Heart left ventricle (tissue), 16 donors: ENCODE data around the gene IGDCC3. TPM values are rescaled to one million over a fixed set of nuclear protein-coding genes. Genes with fewer than 3 reads are reported as not detected.

ENCODE experiments used
- ATAC-seq, 4 donors: fragments of 200-7000 bp; cut with Tn5 transposase; one replicate each; pipeline ENCODE4 v1.9.1; 2020 to 2022; ENCODE audit warnings: moderate library complexity in 4 of 4, mild to moderate bottlenecking in 3 of 4, moderate number of reproducible peaks in 1 of 4
- DNase-seq, 5 donors: peaks; one replicate each; pipeline ENCODE4 v3.0.0-alpha.2; 2020
- H3K27ac ChIP-seq, 12 donors: fragments of 200-600 bp; sonication (generic) in 4 of 12; one replicate each; pipeline versions ENCODE4 v1.5.0 to v1.8.0; 2016 to 2022; ENCODE audit warnings: mild to moderate bottlenecking in 2 of 12
- H3K27me3 ChIP-seq, 9 donors: fragments of 200-600 bp; sonication (generic) in 2 of 9; one replicate each; pipeline versions ENCODE4 v1.5.1 to v1.8.0; 2016 to 2022; ENCODE audit warnings: mild to moderate bottlenecking in 3 of 9
- H3K36me3 ChIP-seq, 9 donors: fragments of 200-600 bp; sonication (generic) in 2 of 9; one replicate each; pipeline versions ENCODE4 v1.5.0 to v1.8.0; 2018 to 2022; ENCODE audit warnings: mild to moderate bottlenecking in 2 of 9
- H3K4me1 ChIP-seq, 12 donors: fragments of 200-600 bp; sonication (generic) in 4 of 12; one replicate each; pipeline versions ENCODE4 v1.5.0 to v1.8.0; 2016 to 2022; ENCODE audit warnings: mild to moderate bottlenecking in 3 of 12
- H3K4me3 ChIP-seq, 12 donors: fragments of 200-600 bp; sonication (generic) in 4 of 12; one replicate each; pipeline versions ENCODE4 v1.5.0 to v1.8.0; 2017 to 2022; ENCODE audit warnings: mild to moderate bottlenecking in 9 of 12, moderate library complexity in 4 of 12
- H3K9me3 ChIP-seq, 12 donors: fragments of 200-600 bp; sonication (generic) in 4 of 12; one replicate each; pipeline versions ENCODE4 v1.5.0 to v1.8.0; 2016 to 2022; ENCODE audit warnings: mild to moderate bottlenecking in 1 of 12
- POLR2A ChIP-seq, 2 donors: fragments of 450-650 bp; IDR thresholded peaks; one replicate each; pipeline ENCODE4 v1.6.1; 2017; ENCODE audit warnings: antibody characterized with exemption in 2 of 2, mild to moderate bottlenecking in 2 of 2, moderate library complexity in 2 of 2
- WGBS, 4 donors: extraction: QIAGEN DNeasy Blood & Tissue Kit in 2 of 4; methylation state at CpG; one replicate each; pipeline versions ENCODE4 v1.1.5 to v1.1.7; 2013 to 2018; 5-methylcytosine and 5-hydroxymethylcytosine counted together
- intact Hi-C, 10 donors: fragments of 100-400 bp; cut with DNase I; formaldehyde crosslinking; loops; one replicate each; pipeline versions ENCODE4 v1.11.1 to v1.14.2; 2022
- polyA plus RNA-seq, 2 donors: library from polyadenylated mRNA; stranded (reverse); fragments of 200-250 nt; gene quantifications; one replicate each; pipeline ENCODE4 v1.2.3, GENCODE V29; 2013
- total RNA-seq, 9 donors: library from RNA; depleted of rRNA in 2 of 9; stranded (reverse); fragments of >200 nt in 2 of 9; fragmentation: NEBNext Ultra II Directional in 3 of 9; extraction: Animal tissue kit (Norgen Biotek cat#: 25700) in 3 of 9; gene quantifications; one replicate each; pipeline versions ENCODE4 v1.1.0 to v1.2.4, GENCODE V29; 2016 to 2023
- TF ChIP-seq, protein P1 (sequence below), 12 donors: fragments of 200-600 bp; sonication (generic) in 4 of 12; IDR thresholded peaks; one replicate each; pipeline versions ENCODE4 v1.5.0 to v1.8.0; 2018 to 2022; ENCODE audit warnings: antibody characterized with exemption in 12 of 12, mild to moderate bottlenecking in 5 of 12
- donor health status: ischemic (EF 13 %, LVEDD 7.1; RV severe dilation, severe dysfunction).
- donor health status: healthy with polysubstance abuse.
- donor health status: DM: no; HTN: yes; CAD: no.
- donor health status: DM: no; HTN: no; CAD: no.
- donor health status: ischemic (EF 25% LVEDD 6.9; RV normal size, moderate dysfunction).
- donor health status: ischemic (EF 25% LVEDD 5.7; RV mildly dilated, moderate dysfunction).
- donor health status: healthy.
- donor health status: DM: yes; HTN: yes; CAD: no.
- donor health status: ischemic (EF 35%, LVEDD 5.7; RV mildly dilated, moderate dysfunction).
- donor health status: nonischemic (EF 11% LVEDD 7.7; RV severe dilation, severe dysfunction).
- donor health status: DM: yes; HTN: yes; CAD: no.
- donor health status: PGD.
- donor health status: ischemic (EF 29% LVEDD 5.4; RV normal size, mild dysfunction).
- donor health status: nonischemic (EF 23%, LVEDD 6.1; RV moderate dilation, normal function).

IGDCC3 gene
- total and polyA plus RNA-seq, 11 donors, result 0.07 to 0.33 (median 0.16) TPM; not detected in 7

DNA sequence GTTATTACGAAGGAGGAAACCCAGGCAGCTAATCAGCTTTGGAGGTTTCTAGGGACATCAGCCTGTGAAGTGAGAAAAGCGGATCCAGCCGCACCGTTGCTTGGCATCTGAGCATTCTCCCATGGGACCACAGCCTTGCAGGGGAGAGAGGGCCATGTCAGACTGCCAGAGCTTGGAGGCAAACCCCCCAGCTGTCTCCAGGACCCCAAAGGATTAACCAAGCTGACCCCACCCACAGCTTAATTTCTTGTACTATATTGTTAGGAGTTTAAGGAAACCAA, 5.1 kb downstream of the IGDCC3 start:
- 78 to 90% (median 85%) methylated on average over 3 to 4 of the region's 4 CpGs for WGBS, 4 donors
- no peak for DNase-seq
- Histone ChIP-seq H3K4me3 (no peak overlapping the region), H3K27ac (no peak overlapping the region), H3K36me3 (no peaks in the 10 kb centered on the region), H3K9me3 (no peaks in the 10 kb centered on the region), H3K4me1 (peaks cover 0 to 19% (median 11%) of the 10 kb centered on the region in 12 donors), H3K27me3 (peaks cover 0 to 43% (median 9%) of the 10 kb centered on the region in 9 donors)
- intact Hi-C loops, result no loop called here
- no peak for ATAC-seq
- no peak for TF ChIP-seq POLR2A (IDR thresholded peaks at IDR 0.05)
- TF ChIP-seq, protein P1, sequence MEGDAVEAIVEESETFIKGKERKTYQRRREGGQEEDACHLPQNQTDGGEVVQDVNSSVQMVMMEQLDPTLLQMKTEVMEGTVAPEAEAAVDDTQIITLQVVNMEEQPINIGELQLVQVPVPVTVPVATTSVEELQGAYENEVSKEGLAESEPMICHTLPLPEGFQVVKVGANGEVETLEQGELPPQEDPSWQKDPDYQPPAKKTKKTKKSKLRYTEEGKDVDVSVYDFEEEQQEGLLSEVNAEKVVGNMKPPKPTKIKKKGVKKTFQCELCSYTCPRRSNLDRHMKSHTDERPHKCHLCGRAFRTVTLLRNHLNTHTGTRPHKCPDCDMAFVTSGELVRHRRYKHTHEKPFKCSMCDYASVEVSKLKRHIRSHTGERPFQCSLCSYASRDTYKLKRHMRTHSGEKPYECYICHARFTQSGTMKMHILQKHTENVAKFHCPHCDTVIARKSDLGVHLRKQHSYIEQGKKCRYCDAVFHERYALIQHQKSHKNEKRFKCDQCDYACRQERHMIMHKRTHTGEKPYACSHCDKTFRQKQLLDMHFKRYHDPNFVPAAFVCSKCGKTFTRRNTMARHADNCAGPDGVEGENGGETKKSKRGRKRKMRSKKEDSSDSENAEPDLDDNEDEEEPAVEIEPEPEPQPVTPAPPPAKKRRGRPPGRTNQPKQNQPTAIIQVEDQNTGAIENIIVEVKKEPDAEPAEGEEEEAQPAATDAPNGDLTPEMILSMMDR (IDR thresholded peaks at IDR 0.05), result no peak

DNA sequence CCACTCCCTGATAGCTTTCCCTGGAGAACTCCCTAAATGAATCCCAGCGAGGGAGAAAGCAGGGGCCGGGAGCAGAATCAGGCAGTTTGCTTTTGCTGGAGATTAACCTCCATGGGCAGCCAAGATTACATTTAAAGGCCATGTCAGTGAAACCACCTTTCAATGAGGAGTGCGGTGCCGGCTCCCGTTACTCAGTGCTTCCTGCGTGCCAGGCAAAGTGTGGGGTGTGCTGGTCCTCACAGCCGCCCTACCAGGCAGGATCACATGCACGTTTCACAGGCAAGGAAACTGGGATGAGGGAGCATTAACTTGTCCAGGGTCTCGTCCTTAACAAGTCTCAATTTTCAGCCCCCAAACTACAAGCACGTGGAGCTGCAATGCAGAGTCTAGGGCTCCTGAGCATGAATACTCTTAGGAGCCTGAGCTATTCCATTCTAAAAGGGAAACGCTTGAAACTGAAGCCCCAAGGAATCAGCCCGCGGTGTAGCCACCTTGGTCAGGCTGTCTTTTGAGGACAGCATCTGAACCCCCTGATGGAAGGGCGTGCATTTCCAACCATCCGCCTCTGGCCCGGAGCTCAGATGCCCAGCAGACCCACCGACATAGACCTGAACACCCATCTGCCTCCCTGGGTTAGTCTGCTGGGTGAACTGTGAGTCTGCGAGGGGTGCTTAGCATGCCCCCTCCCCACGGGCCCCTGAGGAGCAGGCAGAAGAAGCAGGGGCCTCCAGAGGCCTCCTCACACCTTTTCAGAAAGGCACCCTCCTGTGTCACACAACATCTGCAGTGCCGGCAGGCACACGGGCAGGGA, 5.6 kb downstream of the IGDCC3 start:
- peaks cover 0 to 40% (median 7%) of the 10 kb centered on the region in 9 donors for H3K27me3 ChIP-seq
- no peaks in the 10 kb centered on the region for H3K9me3 ChIP-seq
- H3K4me1 ChIP-seq, result peaks cover 0 to 15% (median 10%) of the 10 kb centered on the region in 12 donors
- no peak overlapping the region for H3K27ac ChIP-seq
- whole genome bisulfite sequencing, 4 donors, result 86 to 93% (median 89%) methylated on average over 17 to 21 of the region's 21 CpGs
- ATAC-seq (no peak), DNase-seq (no peak)
- no peaks in the 10 kb centered on the region for H3K36me3 ChIP-seq
- no peak overlapping the region for H3K4me3 ChIP-seq
- intact Hi-C loops, result no loop called here
- TF ChIP-seq, protein P1 (IDR thresholded peaks at IDR 0.05), result no peak
- no peak for TF ChIP-seq POLR2A (IDR thresholded peaks at IDR 0.05)

DNA sequence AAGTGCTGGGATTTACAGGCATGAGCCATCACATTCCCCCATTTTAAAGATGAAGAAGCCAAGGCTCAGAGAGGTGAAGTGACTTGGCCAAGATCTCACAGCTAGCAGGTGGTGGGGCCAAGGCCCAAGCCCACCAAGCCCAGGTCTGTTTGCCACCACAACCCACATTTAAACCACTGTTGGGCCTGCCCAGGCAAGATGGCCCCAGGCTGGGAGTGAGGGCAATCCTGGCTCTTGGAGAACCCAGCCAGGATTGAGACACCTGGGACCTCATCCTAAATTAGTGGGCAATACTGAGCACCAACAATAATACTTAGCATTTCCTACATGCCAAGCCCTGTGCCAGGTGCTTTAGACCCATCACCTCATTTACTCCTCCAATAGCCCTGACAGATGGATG, 6.9 kb downstream of the IGDCC3 start:
- no peak for DNase-seq
- TF ChIP-seq, protein P1 (IDR thresholded peaks at IDR 0.05), result no peak
- TF ChIP-seq POLR2A (IDR thresholded peaks at IDR 0.05), result no peak
- Histone ChIP-seq H3K4me3 (no peak overlapping the region), H3K9me3 (no peaks in the 10 kb centered on the region), H3K4me1 (peaks cover 0 to 5% (median 0%) of the 10 kb centered on the region in 12 donors), H3K27me3 (peaks cover 0 to 28% (median 3%) of the 10 kb centered on the region in 9 donors), H3K27ac (no peak overlapping the region), H3K36me3 (no peaks in the 10 kb centered on the region)
- ATAC-seq, result no peak
- intact Hi-C loops, result no loop called here

DNA sequence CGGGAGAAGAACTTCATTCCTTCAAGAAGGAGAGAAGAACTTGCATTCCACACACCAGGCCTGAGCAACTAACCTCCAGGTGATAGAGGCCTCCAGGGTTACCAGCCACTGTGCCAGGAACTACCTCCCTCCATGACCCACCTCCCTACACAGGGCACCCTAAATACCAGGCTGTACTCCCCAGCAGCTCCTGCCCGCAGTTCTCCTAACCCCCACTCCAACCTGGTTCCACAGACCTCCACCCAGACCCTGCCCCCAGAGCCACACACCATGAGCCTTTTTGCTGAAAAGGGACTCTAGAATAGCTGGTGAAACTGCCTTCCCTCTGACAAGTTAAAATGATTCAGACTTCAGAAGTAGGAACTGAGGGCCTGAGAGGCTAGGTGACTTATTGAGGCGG, 8.2 kb downstream of the IGDCC3 start:
- intact Hi-C loops, result loop anchor here in 1 of 10 donors (5.0 kb wide), 1 partner anchor 37 kb away; no protein-coding TSS in a partner anchor
- Histone ChIP-seq H3K27ac (no peak overlapping the region), H3K27me3 (peaks cover 0 to 16% (median 0%) of the 10 kb centered on the region in 9 donors), H3K36me3 (no peaks in the 10 kb centered on the region), H3K9me3 (no peaks in the 10 kb centered on the region), H3K4me1 (peaks cover 0 to 5% (median 0%) of the 10 kb centered on the region in 12 donors), H3K4me3 (no peak overlapping the region)
- 85 to 96% (median 89%) methylated on average over 3 of the region's 3 CpGs for WGBS, 4 donors
- ATAC-seq, result no peak
- TF ChIP-seq, protein P1 (IDR thresholded peaks at IDR 0.05), result no peak
- no peak for TF ChIP-seq POLR2A (IDR thresholded peaks at IDR 0.05)
- DNase-seq, result no peak
